PC-9 (cell line): ENCODE measurements around the gene ACCS. TPM values are rescaled to one million over a fixed set of nuclear protein-coding genes. Genes with fewer than 3 reads are reported as not detected.
A peak's percentile ranks its signal among the peaks of the same experiment; 100 is the strongest.

Experiments used
- BruUV-seq: library from RNA; stranded (reverse); fragments of 400-500 nt; replicated peaks from 2 replicates; lab custom pipeline; 2021; lab: Mats Ljungman, UMichigan
- CTCF ChIA-PET: fragments of 300-600 bp; sonication (Branson Sonifier 250); formaldehyde crosslinking; loops from one replicate; lab custom pipeline; 2022; ENCODE audit warnings: antibody characterized with exemption; lab: Charles Lee
- POLR2A ChIA-PET: fragments of 300-600 bp; sonication (Branson Sonifier 250); formaldehyde crosslinking; loops from one replicate; lab custom pipeline; 2022; ENCODE audit warnings: antibody characterized with exemption; ENCODE audit not compliant: unreplicated experiment; lab: Charles Lee
- DNase-seq, 2 experiments: peaks; one replicate each; pipeline versions ENCODE4 v3.0.0 to v3.0.0-alpha.2; 2015 to 2022; ENCODE audit warnings: mixed read lengths in 1 of 2
- H2AFZ ChIP-seq: fragments of 200-600 bp; sonication (generic); 2 replicates; pipeline ENCODE4 v1.8.1; 2017; ENCODE audit warnings: antibody characterized with exemption
- H3F3A ChIP-seq: fragments of 200-600 bp; sonication (generic); 2 replicates; pipeline ENCODE4 v1.8.1; 2017; ENCODE audit warnings: antibody characterized with exemption, mild to moderate bottlenecking, low read depth; ENCODE audit not compliant: insufficient read depth
- H3K27ac ChIP-seq: fragments of 200-600 bp; sonication (generic); 2 replicates; pipeline ENCODE4 v1.6.1; 2016; ENCODE audit warnings: mixed run types
- H3K27me3 ChIP-seq: fragments of 200-600 bp; sonication (generic); 2 replicates; pipeline ENCODE4 v1.6.1; 2016; ENCODE audit warnings: low read depth, mixed run types; ENCODE audit not compliant: insufficient read depth
- H3K36me3 ChIP-seq: fragments of 200-600 bp; sonication (generic); 2 replicates; pipeline ENCODE4 v1.6.1; 2016; ENCODE audit warnings: low read depth, mixed run types
- H3K4me1 ChIP-seq: fragments of 200-600 bp; sonication (generic); replicated peaks from 2 replicates; pipeline ENCODE4 v1.6.1; 2016; ENCODE audit warnings: mixed run types; ENCODE audit not compliant: insufficient read depth
- H3K4me2 ChIP-seq: fragments of 200-600 bp; sonication (generic); 2 replicates; pipeline ENCODE4 v1.6.1; 2017; ENCODE audit warnings: mixed run types
- H3K4me3 ChIP-seq: fragments of 200-600 bp; sonication (generic); 2 replicates; pipeline ENCODE4 v1.6.1; 2016; ENCODE audit warnings: mixed run types
- H3K79me2 ChIP-seq: fragments of 200-600 bp; sonication (generic); 2 replicates; pipeline ENCODE4 v1.6.1; 2017; ENCODE audit warnings: low read depth, mixed run types
- H3K9me2 ChIP-seq: fragments of 200-600 bp; sonication (generic); 2 replicates; pipeline ENCODE4 v1.8.1; 2017; ENCODE audit warnings: mild to moderate bottlenecking; ENCODE audit not compliant: insufficient read depth
- H3K9me3 ChIP-seq: fragments of 200-600 bp; sonication (generic); 2 replicates; pipeline ENCODE4 v1.8.1; 2016; ENCODE audit warnings: low read depth; ENCODE audit not compliant: insufficient read depth
- H4K20me1 ChIP-seq: fragments of 200-600 bp; sonication (generic); 2 replicates; pipeline ENCODE4 v1.8.1; 2017; ENCODE audit not compliant: insufficient read depth
- CTCF ChIP-seq: fragments of 200-600 bp; sonication (generic); conservative IDR thresholded peaks from 2 replicates; pipeline ENCODE4 v1.6.1; 2017; ENCODE audit warnings: mixed run types, antibody characterized with exemption, mild to moderate bottlenecking, moderate library complexity
- EZH2 ChIP-seq: fragments of 200-600 bp; sonication (generic); IDR thresholded peaks from 2 replicates; pipeline ENCODE4 v1.8.0; 2017; ENCODE audit warnings: antibody characterized with exemption, low read depth
- intact Hi-C: fragments of 100-400 bp; cut with micrococcal nuclease; formaldehyde crosslinking; loops from one replicate; pipeline ENCODE4 v1.10.0; 2022; ENCODE audit not compliant: unreplicated experiment
- total RNA-seq: library from RNA; stranded (reverse); gene quantifications from 2 replicates; pipeline ENCODE4 v1.2.3, GENCODE V29; 2021

The ACCS gene
- total RNA-seq, 1 experiment from 2014 or later, result 44.6 TPM

DNA sequence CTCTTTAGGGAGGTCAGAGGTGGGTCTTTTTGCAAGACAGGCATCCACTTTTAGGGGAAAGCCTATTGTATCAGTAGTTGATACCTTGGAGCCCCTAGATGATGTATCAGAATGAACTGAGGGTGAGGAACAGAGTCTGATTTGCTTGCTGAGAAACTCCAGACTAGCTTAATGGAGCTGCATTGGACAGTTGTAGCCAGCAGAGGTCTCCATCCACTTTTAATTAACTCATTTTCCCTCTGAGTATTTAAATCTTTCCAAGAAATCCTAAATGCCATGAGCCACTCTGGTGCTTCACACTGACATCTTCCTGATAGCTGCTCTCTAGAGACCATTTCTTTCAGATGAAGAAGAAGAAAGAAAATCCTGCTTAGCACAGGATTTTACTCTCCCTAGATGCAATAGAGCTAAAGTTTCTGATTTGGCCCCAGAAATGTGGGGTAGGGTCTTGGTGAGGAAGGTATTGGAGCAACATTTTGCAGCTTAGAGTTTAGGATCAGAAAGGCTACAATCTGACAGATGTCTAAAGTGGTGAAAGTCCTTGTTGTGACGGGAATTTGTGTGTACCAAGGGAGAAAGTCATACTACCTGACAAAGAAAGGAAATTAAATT lies 67.4 kb downstream of the ACCS start:
- ChIA-PET CTCF (interaction anchor here (0.5 to 0.6 kb wide), 3 partner anchors 136 to 484 kb away, joined by 3 to 6 read pairs (median 4); no protein-coding TSS in a partner anchor), POLR2A (interaction anchor here (0.6 kb wide), 2 partner anchors 155 to 274 kb away, joined by 5 to 16 read pairs; no protein-coding TSS in a partner anchor)
- TF ChIP-seq EZH2 (no peak), CTCF (peak; percentile 89)
- intact Hi-C loops, result loop anchor here (1.0 to 2.0 kb wide), 2 partner anchors 193 to 405 kb away; no protein-coding TSS in a partner anchor
- Histone ChIP-seq H2AFZ (no peak overlapping the region), H3K4me3 (no peak overlapping the region), H3K4me1 (no peaks in the 10 kb centered on the region), H3K36me3 (no peaks in the 10 kb centered on the region), H3K27ac (no peak overlapping the region), H3K79me2 (no peaks in the 10 kb centered on the region), H3K4me2 (no peak overlapping the region), H4K20me1 (peaks cover 9% of the 10 kb centered on the region), H3K9me2 (no peaks in the 10 kb centered on the region), H3K9me3 (no peaks in the 10 kb centered on the region), H3F3A (no peaks in the 10 kb centered on the region), H3K27me3 (no peaks in the 10 kb centered on the region)
- DNase-seq, result peak in 1 of 2 experiments; percentile 41
- BruUV-seq, result no TSS peak

Other genes with a start within 250 kb of the ACCS start
- 47.3 and 60.7 TPM in 2 replicates for gene ALKBH3, start 185.4 kb upstream of the ACCS start, total RNA-seq
- not detected in 2 replicates for gene C11orf96, start 123.6 kb upstream of the ACCS start, total RNA-seq
- not detected in 2 replicates for gene ACCSL, start 18.3 kb upstream of the ACCS start, total RNA-seq
- gene EXT2, start 29.4 kb downstream of the ACCS start, total RNA-seq, result 72.4 and 74.8 TPM in 2 replicates
- not detected in 2 replicates for gene ALX4, start 243.9 kb downstream of the ACCS start, total RNA-seq